HL-60 (cell line): ENCODE data around the gene SARDH.

Source experiments
- POLR2AphosphoS5 ChIP-seq: IDR thresholded peaks from 2 replicates; pipeline ENCODE4 v1.6.1; 2012; ENCODE audit warnings: low read depth
- TF ChIP-seq, protein P1 (sequence below): IDR thresholded peaks from 2 replicates; pipeline ENCODE4 v1.6.1; 2012; ENCODE audit warnings: low read depth; ENCODE audit not compliant: insufficient replicate concordance
- TF ChIP-seq, protein P2 (sequence below): IDR thresholded peaks from one replicate; pipeline ENCODE4 v1.5.1; 2011; ENCODE audit warnings: low read length, control low read depth, inconsistent platforms; ENCODE audit not compliant: insufficient read depth

DNA sequence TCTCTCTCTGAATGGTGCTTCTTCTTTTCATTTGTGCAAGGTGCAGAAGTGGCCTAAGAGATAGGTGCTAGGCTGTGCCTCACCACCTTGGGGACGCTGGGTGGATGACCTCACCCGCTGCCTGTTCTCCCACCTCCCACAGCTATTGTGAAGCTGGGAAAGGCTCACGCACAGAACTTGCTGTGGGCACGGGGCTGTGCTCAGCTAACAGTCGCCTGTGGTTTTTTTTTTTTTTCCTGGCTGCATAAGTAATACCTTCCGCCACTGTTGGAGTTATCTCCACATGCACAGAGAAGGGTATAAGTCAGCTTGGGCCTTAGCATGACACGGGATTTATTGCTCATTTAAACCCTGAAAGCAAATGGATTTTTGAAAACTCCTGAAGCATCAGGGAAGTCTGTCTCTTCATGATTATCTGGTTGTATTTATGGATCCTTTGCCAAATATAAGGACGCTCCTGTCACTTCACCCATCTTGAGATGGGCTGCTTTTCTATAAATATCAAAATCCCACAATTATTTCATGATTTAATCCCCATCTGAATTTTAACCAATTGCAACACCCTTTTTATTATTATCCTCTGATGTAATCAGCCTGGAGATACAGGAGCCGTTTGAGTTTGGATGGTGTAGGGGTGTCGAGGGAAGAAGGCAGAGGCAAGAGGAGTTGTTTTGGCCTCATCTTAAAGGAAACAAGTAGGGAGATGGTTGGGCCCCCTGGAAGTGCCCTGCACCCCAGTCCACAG is 93.0 kb downstream of the SARDH start:
- TF ChIP-seq, protein P1, sequence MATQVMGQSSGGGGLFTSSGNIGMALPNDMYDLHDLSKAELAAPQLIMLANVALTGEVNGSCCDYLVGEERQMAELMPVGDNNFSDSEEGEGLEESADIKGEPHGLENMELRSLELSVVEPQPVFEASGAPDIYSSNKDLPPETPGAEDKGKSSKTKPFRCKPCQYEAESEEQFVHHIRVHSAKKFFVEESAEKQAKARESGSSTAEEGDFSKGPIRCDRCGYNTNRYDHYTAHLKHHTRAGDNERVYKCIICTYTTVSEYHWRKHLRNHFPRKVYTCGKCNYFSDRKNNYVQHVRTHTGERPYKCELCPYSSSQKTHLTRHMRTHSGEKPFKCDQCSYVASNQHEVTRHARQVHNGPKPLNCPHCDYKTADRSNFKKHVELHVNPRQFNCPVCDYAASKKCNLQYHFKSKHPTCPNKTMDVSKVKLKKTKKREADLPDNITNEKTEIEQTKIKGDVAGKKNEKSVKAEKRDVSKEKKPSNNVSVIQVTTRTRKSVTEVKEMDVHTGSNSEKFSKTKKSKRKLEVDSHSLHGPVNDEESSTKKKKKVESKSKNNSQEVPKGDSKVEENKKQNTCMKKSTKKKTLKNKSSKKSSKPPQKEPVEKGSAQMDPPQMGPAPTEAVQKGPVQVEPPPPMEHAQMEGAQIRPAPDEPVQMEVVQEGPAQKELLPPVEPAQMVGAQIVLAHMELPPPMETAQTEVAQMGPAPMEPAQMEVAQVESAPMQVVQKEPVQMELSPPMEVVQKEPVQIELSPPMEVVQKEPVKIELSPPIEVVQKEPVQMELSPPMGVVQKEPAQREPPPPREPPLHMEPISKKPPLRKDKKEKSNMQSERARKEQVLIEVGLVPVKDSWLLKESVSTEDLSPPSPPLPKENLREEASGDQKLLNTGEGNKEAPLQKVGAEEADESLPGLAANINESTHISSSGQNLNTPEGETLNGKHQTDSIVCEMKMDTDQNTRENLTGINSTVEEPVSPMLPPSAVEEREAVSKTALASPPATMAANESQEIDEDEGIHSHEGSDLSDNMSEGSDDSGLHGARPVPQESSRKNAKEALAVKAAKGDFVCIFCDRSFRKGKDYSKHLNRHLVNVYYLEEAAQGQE: no peak
- TF ChIP-seq, protein P2, sequence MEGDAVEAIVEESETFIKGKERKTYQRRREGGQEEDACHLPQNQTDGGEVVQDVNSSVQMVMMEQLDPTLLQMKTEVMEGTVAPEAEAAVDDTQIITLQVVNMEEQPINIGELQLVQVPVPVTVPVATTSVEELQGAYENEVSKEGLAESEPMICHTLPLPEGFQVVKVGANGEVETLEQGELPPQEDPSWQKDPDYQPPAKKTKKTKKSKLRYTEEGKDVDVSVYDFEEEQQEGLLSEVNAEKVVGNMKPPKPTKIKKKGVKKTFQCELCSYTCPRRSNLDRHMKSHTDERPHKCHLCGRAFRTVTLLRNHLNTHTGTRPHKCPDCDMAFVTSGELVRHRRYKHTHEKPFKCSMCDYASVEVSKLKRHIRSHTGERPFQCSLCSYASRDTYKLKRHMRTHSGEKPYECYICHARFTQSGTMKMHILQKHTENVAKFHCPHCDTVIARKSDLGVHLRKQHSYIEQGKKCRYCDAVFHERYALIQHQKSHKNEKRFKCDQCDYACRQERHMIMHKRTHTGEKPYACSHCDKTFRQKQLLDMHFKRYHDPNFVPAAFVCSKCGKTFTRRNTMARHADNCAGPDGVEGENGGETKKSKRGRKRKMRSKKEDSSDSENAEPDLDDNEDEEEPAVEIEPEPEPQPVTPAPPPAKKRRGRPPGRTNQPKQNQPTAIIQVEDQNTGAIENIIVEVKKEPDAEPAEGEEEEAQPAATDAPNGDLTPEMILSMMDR: no peak
- TF ChIP-seq POLR2AphosphoS5: no peak
